SKM-1 treated with dmso at 0.1 percent for 144 hours (cell line): ENCODE data around the gene MACROD2.
A peak's percentile ranks its signal among the peaks of the same experiment; 100 is the strongest.

Experiments used
- DNase-seq: peaks from one replicate; lab custom pipeline; 2025; ENCODE audit not compliant: unreplicated experiment; lab: John Stamatoyannopoulos, UW

MACROD2 gene

DNA sequence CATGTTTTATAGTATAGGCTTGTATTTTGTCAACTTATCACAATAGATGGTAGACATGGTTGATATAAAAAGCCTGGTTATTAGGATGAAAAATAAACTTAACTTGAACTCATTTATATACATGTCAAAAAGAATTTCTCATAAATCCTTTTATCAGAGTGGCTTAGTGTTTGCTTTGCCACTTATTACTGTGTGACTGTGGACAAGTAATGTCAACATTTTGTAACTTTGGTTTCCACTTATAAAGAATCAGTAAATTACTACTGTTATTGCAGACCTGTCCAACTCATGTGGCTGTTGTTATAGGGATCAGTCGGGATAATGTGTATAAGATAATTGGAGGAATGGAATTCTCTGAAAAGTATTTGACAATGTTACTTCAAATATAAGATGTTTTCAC, 1236.9 kb downstream of the MACROD2 start:
- no peak for DNase-seq

- DNase-seq, result no peak
Measured at GRCh38 chr20:15235471-15236198, 1240.3 kb downstream of the MACROD2 start.

- DNase-seq, result peak; percentile 36
Measured at GRCh38 chr20:15236812-15237211, 1241.5 kb downstream of the MACROD2 start.

DNA sequence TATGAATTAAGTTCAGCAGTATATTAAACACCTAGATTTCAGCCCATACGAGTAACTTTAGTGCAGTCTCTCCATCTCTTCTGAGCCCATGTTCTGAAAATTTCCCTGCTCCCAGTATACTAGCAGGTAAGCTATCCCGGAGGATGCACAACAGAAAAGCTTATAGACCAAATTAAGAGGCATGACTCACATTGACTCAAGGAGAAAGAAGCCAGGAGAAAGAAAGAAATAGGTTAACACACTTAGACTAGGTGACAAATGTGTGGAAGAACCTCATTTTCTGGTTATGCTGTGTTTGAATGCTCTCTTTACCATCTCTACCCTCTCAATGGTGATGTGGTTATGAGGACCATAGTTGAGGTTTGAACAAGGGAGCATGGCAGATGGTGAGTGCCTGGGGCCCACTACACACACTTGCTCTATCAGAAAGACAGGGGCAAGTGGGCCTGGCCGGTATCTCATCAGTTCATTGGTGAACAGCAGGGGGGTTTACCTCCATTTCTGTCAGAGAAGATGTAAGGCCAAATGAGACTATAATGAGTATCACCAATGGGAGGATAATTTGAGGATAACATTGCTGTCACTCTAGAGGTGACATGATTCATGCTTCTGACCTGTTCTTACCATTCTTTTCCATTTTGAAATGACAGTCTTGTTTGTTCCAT, 1244.4 kb downstream of the MACROD2 start:
- no peak for DNase-seq

- DNase-seq, result no peak
Measured at GRCh38 chr20:15240801-15241200, 1245.5 kb downstream of the MACROD2 start.

GRCh38 chr20:15241681-15242080, 1246.4 kb downstream of the MACROD2 start:
- DNase-seq, result no peak

DNA sequence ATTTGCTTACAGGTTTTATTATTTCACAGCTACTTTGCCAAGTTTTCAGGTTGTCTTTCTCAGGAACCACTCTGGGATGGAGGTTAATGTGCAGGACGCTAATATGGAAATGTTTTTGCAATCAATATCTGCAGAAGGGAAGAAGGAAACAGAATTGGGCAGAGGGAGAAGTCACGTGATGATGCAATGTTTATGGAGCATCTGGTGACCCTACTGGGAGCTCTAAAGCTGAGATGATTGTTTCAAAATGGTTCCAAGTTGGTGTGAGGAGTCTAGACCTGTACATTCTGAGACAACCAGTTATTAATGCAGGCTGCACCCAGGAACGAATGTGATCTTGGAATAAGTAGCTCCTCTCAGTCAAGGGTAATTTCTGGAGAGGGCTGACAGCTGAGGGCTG, 1247.5 kb downstream of the MACROD2 start:
- no peak for DNase-seq

DNA sequence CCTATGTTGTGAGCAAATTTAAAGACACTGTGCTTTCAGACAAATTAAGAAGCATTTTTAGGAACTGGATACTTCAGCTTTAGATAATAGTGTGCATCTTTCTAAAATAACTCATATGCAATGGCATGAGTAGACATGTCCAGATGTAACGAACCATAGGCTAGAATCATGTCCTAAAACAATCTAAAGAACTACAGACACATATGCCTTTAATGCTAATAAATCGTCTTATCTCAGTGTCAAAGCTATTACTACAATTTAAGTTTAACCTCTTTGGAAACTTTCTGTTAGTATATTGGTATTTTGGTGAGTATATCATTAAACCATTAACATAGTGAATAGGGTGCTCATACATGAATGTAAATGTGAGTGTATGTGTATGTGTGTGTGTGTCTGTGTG, 1250.6 kb downstream of the MACROD2 start:
- no peak for DNase-seq

GRCh38 chr20:15248618-15249395, 1253.5 kb downstream of the MACROD2 start:
- no peak for DNase-seq

DNA sequence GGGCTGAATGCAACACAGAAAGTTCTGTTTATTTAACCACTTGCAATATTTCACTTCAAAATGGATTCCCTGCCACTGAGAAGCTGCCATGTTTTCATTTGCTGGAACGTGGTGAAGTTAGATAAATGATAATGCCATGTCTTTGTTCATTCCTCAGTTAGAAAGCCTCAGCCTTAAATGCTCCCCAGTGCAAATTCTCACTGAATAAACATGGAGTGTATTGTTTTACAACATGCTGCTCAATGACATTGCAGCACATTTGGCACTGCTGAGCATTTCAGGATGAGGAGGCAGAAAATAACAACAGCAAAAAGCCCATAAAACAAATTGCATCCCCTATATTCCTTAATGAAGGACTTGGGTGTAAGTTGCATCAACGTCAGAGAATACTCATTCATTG, 1255.9 kb downstream of the MACROD2 start:
- DNase-seq, result no peak

- DNase-seq, result no peak
Measured at GRCh38 chr20:15252304-15252703, 1257.0 kb downstream of the MACROD2 start.

DNA sequence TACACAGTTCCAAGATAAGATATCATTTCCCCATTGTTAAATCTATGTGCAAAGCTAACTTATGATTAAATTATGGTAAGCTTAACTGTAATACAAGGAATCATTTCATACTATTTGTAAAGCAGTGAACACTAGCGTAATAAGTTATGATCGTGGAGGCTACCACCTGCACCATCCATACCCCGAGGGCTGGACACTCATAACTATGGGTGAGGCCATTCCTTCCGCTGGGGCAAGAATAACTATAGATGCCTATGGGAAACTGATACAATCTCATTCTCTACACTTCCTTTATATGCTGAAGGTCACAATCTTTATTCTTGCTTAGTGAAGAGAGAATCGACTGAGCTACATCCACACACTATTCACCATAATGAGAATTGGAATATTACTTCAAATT, 1258.1 kb downstream of the MACROD2 start:
- no peak for DNase-seq

GRCh38 chr20:15256676-15257568, 1261.6 kb downstream of the MACROD2 start:
- DNase-seq, result no peak

- DNase-seq, result no peak
Measured at GRCh38 chr20:15257569-15257870, 1262.2 kb downstream of the MACROD2 start.

- no peak for DNase-seq
Measured at GRCh38 chr20:15265581-15266309, 1270.4 kb downstream of the MACROD2 start.

DNA sequence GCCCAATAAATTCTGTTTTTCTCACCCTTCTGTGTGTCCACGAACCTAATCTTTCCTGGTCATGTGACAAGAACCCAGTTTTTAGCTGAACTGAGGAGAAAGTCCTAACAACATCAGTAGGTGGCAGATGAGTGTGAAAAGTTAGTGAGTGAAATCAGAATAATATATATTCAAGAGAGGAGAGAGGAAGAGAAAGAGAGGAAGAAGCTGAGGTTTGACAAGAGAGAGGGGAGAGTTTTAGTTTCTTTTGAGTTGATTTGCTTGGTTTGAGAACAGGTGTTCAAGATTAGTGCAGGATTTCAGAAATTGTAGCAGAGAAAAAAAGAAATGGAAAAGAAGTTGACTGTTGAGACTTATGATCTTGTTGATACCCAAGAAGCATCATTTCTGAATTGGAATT, 1272.6 kb downstream of the MACROD2 start:
- no peak for DNase-seq

DNA sequence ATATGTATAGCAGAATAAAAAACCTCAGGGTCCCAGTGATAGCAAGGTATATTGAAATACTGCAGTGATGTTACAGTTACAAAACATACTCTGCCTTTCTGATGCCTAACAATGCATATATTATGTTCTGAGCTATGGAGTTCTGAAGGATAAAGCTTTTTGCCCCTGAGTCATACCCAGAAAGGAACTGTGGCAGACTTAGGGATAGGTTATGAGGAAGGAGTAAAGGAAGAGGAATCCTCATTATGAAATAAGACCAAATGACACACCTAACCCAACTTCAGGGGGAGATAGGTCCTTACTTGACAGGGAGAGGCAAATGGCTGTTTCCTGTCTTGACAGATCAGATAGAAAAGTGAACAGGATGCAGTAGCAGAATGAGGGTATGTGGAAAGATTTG, 1282.7 kb downstream of the MACROD2 start:
- DNase-seq, result no peak

DNA sequence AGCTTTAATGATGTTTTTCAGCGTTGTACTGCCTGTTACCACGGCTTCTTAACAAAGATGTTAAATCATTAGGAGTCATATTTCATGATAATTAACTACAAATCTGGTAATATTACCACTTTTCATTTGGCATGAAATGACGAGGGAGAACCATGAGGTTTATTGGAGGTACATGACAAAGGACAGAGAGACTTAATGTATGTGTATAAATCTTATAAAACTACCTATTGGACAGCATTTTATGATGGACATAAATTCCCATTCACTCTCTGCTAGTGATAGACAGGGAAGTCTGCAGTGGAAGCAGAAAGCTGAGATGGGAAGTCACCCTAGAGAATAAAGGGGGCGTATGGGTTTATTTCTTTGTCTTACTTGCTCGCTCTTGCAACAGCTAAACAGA, 1292.0 kb downstream of the MACROD2 start:
- DNase-seq, result no peak

DNA sequence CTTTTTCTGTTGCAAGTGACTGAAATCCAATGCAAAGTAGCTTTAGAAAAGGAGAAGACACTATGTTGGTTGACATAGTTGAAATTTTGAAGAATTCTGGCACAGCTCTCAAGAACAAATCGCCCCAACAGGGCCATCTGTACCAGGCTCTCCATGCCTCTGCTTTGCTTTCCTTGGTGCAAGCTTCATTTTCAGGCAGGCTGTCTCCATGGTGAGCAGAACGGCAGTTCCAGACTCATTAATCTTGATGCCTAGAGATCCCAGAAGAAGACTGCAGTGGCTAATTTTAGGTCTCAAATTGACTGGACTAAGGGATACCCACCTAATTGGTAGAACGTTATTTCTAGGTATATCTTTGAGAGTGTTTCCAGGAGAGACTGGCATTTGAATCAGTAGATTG, 1292.8 kb downstream of the MACROD2 start:
- no peak for DNase-seq

DNA sequence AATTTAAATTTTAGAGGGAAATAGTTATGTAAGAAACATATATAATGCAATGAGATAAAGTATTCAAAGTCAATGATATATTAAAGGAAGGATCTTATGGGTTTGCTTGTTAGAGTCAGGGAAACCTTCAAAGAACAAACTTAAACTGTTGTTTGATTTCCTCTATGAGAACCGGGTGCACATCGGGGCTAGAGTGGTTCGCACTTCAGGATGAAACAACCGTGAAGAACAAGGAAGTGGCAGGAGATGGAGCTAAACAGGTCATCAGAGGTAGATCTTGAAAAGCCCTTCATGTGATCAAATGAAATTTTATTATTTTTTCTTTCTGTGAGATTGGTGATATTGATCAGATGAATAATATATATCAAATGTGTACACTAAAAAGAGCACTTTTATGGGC, 1294.0 kb downstream of the MACROD2 start:
- DNase-seq, result no peak

GRCh38 chr20:15292405-15292804, 1297.1 kb downstream of the MACROD2 start:
- DNase-seq, result no peak
